Astrocyte (in vitro differentiated cells and primary cell): ENCODE measurements around the gene HOXA1. TPM values are rescaled to one million over a fixed set of nuclear protein-coding genes. Genes with fewer than 3 reads are reported as not detected.
A peak's percentile ranks its signal among the peaks of the same experiment; 100 is the strongest.

Experiments
- DNase-seq: peaks from one replicate; pipeline ENCODE4 v3.0.0-alpha.2; 2010; ENCODE audit warnings: low read depth
- FAIRE-seq: peaks from 2 replicates; lab custom pipeline; 2011; peaks lifted over from hg19 to GRCh38; lab: Jason Lieb, UNC
- H2AFZ ChIP-seq: 2 replicates; pipeline ENCODE4 v1.6.0; 2012; ENCODE audit warnings: low read depth, low read length, inconsistent platforms
- H3K27ac ChIP-seq: 2 replicates; pipeline ENCODE4 v1.5.1; 2011; ENCODE audit warnings: low read depth, low read length, inconsistent platforms
- H3K27me3 ChIP-seq: 2 replicates; pipeline ENCODE4 v1.6.0; 2011; ENCODE audit warnings: low read length, inconsistent platforms; ENCODE audit not compliant: insufficient read depth
- H3K36me3 ChIP-seq: 2 replicates; pipeline ENCODE4 v1.5.1; 2011; ENCODE audit warnings: low read length, inconsistent platforms; ENCODE audit not compliant: insufficient read depth
- H3K4me1 ChIP-seq: 2 replicates; pipeline ENCODE4 v1.5.1; 2011; ENCODE audit warnings: low read length, inconsistent platforms; ENCODE audit not compliant: insufficient read depth
- H3K4me2 ChIP-seq: 2 replicates; pipeline ENCODE4 v1.6.0; 2012; ENCODE audit warnings: low read length, inconsistent platforms
- H3K4me3 ChIP-seq: 2 replicates; pipeline ENCODE4 v1.5.1; 2011; ENCODE audit warnings: low read depth, mild to moderate bottlenecking, low read length, inconsistent platforms; ENCODE audit not compliant: insufficient read depth
- H3K79me2 ChIP-seq: 2 replicates; pipeline ENCODE4 v1.6.0; 2012; ENCODE audit warnings: mild to moderate bottlenecking, low read length, inconsistent platforms; ENCODE audit not compliant: insufficient read depth
- H3K9ac ChIP-seq: 2 replicates; pipeline ENCODE4 v1.6.0; 2012; ENCODE audit warnings: mild to moderate bottlenecking, low read length, inconsistent platforms
- H3K9me3 ChIP-seq: 2 replicates; pipeline ENCODE4 v1.5.1; 2012; ENCODE audit warnings: low read depth, mild to moderate bottlenecking, low read length, inconsistent platforms; ENCODE audit not compliant: insufficient read depth
- H4K20me1 ChIP-seq: 2 replicates; pipeline ENCODE4 v1.6.0; 2012; ENCODE audit warnings: low read length, inconsistent platforms; ENCODE audit not compliant: insufficient read depth
- H3K27ac Mint-ChIP-seq: one replicate; pipeline ENCODE4 v1.8.0; 2021; ENCODE audit warnings: mild to moderate bottlenecking, mixed read lengths; ENCODE audit not compliant: unreplicated experiment
- H3K27me3 Mint-ChIP-seq: one replicate; pipeline ENCODE4 v1.8.0; 2021; ENCODE audit warnings: low read depth, mixed read lengths; ENCODE audit not compliant: unreplicated experiment
- H3K36me3 Mint-ChIP-seq: one replicate; pipeline ENCODE4 v1.8.0; 2021; ENCODE audit warnings: low read depth, mixed read lengths; ENCODE audit not compliant: unreplicated experiment
- H3K4me1 Mint-ChIP-seq: one replicate; pipeline ENCODE4 v1.8.0; 2021; ENCODE audit warnings: low read depth, mixed read lengths; ENCODE audit not compliant: unreplicated experiment
- H3K4me3 Mint-ChIP-seq: one replicate; pipeline ENCODE4 v1.8.0; 2021; ENCODE audit warnings: mild to moderate bottlenecking, moderate library complexity, mixed read lengths; ENCODE audit not compliant: unreplicated experiment
- H3K9me3 Mint-ChIP-seq: one replicate; pipeline ENCODE4 v1.8.0; 2021; ENCODE audit warnings: mild to moderate bottlenecking, mixed read lengths; ENCODE audit not compliant: unreplicated experiment
- CTCF ChIP-seq: IDR thresholded peaks from 2 replicates; pipeline ENCODE4 v1.5.1; 2011; ENCODE audit warnings: low read depth, mild to moderate bottlenecking, inconsistent platforms, low read length, moderate library complexity; ENCODE audit not compliant: insufficient read depth
- EZH2 ChIP-seq: IDR thresholded peaks from 2 replicates; pipeline ENCODE4 v1.6.1; 2012; ENCODE audit warnings: mild to moderate bottlenecking, low read length, inconsistent platforms; ENCODE audit not compliant: insufficient read depth
- total RNA-seq: library from RNA; stranded (reverse); gene quantifications from 2 replicates; pipeline ENCODE4 v1.2.1, GENCODE V29; 2021

Gene HOXA1
- total RNA-seq, 1 donor from 2014 or later, result 0.23 TPM

GRCh38 chr7:27144781-27145164 is 49.0 kb upstream of the HOXA1 start:
- peaks cover 97% of the 10 kb centered on the region for H3K27me3 ChIP-seq

GRCh38 chr7:27143950-27144780 is 48.4 kb upstream of the HOXA1 start:
- Histone ChIP-seq H3K27ac (no peak overlapping the region), H3K4me1 (no peaks in the 10 kb centered on the region), H3K36me3 (no peaks in the 10 kb centered on the region), H3K79me2 (no peaks in the 10 kb centered on the region), H3K9me3 (peaks cover 18% of the 10 kb centered on the region), H2AFZ (no peak overlapping the region), H3K27me3 (peaks cover 96% of the 10 kb centered on the region), H4K20me1 (peaks cover 2% of the 10 kb centered on the region), H3K4me3 (no peak overlapping the region), H3K9ac (no peak overlapping the region), H3K4me2 (peak overlapping the region; percentile 80)
- TF ChIP-seq CTCF, result no peak
- no peak for TF ChIP-seq EZH2
- Mint-ChIP-seq H3K4me3 (no peak overlapping the region), H3K27me3 (peaks cover 84% of the 10 kb centered on the region), H3K27ac (peak overlapping the region; percentile 34), H3K4me1 (no peaks in the 10 kb centered on the region), H3K36me3 (peaks cover 3% of the 10 kb centered on the region), H3K9me3 (peaks cover 49% of the 10 kb centered on the region)
- DNase-seq (no peak), FAIRE-seq (no peak)

More at GRCh38 chr7:27144781-27145164, 49.0 kb upstream of the HOXA1 start:
- Mint-ChIP-seq H3K27ac (no peak overlapping the region), H3K27me3 (peaks cover 89% of the 10 kb centered on the region), H3K4me1 (no peaks in the 10 kb centered on the region), H3K36me3 (peaks cover 3% of the 10 kb centered on the region), H3K9me3 (peaks cover 52% of the 10 kb centered on the region), H3K4me3 (no peak overlapping the region)
- Histone ChIP-seq H3K9ac (no peak overlapping the region), H3K4me3 (no peak overlapping the region), H3K9me3 (peaks cover 18% of the 10 kb centered on the region), H3K36me3 (no peaks in the 10 kb centered on the region), H4K20me1 (peaks cover 2% of the 10 kb centered on the region), H3K27ac (no peak overlapping the region), H3K4me2 (peak overlapping the region; percentile 33), H3K79me2 (no peaks in the 10 kb centered on the region), H2AFZ (no peak overlapping the region), H3K4me1 (no peaks in the 10 kb centered on the region)
- no peak for TF ChIP-seq CTCF
- FAIRE-seq, result no peak
- DNase-seq, result no peak
